Measurements from ENCODE around the gene TAPT1.

DNA sequence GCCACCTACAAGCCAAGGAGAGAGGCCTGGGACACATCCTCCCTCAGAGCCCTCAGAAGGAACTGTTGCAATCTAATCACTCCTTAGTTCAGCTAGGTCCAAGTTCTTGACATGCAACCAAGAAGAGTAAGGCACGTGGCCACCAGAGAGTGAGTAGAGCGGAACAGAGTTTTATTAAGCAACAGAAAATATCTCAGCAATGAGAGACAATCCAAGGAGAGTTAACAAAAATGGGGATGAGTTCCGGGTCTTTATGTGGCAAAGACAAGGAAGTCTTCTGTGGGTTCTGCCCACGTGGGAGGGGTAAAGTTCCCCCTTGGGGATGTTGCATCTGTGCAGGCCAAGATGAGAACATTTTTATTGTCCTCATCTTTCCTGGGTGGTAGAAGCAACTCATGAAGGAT is 104.0 kb downstream of the TAPT1 start:
- no peak for TF ChIP-seq CEBPB (IDR thresholded peaks at IDR 0.05)
- TF ChIP-seq RAD21 (IDR thresholded peaks at IDR 0.05; ENCODE audit: low read depth): no peak
